HG02852 (cell line): ENCODE measurements around the gene SSU72.
"Not testable (repeated sequence)": the region's sequence is repeated elsewhere in the genome, so short reads cannot be mapped to it uniquely, and the experiment has no call there.

Experiments
- ATAC-seq: cut with Tn5 transposase; IDR thresholded peaks from one replicate; pipeline ENCODE4 v1.9.1; 2021; ENCODE audit warnings: mild to moderate bottlenecking, moderate library complexity; ENCODE audit not compliant: unreplicated experiment

SSU72 gene

DNA sequence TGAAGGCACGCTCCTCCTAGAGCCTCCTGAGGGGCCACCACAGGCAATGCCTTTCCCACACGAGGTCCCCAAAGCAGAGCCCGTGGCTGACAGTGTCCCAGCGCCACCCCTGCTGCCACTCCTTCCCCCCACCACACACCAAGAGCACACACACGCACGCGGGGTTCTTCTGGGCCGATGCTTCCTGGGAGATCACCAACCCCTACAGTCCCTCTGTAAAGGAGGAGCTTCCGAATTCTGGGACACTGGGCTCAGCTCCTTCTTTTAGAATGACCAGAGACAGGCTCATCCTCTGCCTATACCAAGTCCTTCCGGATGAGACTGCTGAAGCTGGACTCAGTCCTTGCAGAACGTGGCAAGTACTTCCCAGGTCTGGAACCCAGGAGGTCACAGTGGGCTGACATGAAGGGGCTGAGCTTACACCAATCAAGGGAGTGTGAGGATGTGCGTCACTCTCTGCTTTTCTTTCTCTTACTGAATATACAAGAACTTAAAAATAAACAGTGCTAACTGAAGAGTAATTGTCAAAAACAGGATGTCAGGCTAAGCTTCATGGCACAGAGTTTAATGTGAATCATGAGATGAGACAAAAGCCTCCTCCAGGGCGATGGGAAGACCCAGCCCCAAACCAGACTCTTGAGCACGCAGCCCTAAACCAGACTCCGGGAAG is 12.7 kb downstream of the SSU72 start:
- ATAC-seq, result no peak

DNA sequence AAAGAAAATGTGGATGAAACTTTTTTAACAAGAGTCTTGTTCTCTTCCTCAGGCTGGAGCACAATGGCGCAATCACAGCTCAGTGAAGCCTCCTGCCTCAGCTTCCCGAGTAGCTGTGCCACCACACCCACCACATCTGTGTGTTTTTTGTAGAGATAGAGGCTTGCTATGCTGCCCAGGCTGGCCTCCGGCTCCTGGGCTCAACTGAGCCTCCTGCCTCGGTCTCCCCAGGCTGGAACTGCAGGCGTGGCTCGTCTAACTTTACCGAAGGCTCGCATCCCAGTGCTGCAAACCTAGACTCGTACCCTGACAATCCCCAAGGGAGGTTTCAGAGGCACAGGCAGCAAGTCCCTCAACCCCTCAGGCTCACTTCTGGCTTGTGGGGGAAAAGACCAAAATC is 14.5 kb downstream of the SSU72 start:
- ATAC-seq, result no peak

DNA sequence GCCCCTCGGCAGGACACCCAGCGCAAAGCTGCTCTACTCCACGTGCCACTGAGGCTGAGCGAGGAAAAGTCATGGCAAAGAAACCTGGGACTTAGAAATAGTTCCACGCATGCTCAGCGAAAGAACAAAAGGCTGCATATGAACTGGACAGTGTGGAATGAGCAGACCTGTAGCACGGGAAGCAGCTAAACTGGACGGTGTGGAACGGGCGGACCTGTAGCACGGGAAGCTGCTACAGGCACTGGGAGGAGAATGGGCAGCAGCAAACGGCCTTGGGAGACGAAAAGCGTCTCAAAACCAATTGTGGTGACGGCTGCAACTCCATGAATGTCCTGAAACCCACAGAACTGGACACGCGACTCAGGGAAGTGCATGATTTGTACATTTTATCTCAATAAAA is 15.6 kb downstream of the SSU72 start:
- ATAC-seq, result no peak

DNA sequence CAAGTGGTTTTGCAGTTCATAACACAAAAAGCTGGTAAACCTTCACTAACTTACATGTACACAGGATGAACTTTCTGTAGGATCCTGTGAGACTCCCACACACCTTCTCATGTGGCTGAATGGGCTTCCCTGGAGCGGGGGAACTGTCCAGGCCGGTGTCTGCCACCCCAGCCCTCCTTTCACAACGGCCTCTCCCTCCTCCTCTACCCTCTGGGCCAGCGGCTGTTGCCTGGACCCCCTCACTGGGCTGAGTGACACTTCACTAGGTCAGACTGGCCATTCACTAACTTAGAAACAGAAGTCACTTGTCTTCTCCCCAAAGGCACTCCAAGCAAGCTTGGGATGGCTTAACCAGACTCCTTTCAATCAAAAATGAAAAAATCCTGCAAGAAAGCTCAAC is 16.1 kb downstream of the SSU72 start:
- ATAC-seq, result no peak

DNA sequence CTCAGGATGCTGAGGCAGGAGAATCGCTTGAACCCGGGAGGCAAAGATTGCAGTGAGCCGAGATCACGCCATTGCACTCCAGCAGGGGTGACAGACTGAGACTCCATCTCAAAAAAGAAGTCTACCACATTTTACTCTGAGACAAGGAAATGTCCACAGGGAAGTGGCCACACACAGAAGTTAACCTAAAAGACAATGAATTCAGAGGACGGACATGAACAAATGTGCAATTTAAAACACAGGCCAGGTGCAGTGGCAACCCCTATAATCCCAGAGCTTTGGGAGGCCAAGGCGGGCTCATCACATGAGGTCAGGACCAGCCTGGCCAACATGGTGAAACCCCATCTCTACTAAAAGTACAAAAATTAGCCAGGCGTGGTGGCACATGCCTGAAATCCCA is 17.0 kb downstream of the SSU72 start:
- ATAC-seq, result not testable (repeated sequence)

DNA sequence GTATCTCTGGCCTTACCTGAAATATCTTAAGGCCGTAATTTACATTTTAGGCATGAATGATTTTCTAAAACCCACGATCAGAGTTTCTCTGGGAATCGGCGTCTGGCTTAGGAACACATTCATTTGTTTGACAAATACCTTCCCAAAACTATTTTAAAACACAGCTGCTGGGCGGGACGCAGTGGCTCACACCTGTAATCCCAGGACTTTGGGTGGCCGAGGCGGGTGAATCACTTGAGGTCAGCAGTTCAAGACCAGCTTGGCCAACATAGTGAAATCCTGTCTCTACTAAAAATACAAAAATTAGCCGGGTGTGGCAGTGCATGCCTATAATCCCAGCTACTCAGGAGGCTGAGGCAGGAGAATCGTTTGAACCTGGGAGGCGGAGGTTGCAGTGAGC is 17.7 kb downstream of the SSU72 start:
- ATAC-seq, result not testable (repeated sequence)

DNA sequence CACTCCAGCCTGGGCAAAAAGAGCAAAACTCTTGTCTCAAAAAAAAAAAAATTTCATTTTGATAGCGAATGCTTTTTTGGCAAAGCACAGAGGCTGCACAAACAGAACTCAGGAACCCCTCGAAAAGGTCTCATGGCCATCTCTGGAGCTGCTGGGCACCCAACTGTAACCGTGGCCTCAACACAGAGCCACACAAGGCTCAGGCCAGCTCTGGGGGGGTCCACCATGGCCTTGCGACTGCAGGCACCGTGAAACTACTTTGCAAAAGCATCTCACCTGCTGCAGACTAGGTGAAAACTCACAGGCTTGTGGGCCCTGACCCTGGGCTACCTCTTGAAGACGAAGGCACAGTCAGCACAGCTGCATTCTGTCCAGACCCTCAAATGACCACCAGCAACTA is 18.2 kb downstream of the SSU72 start:
- no peak for ATAC-seq

DNA sequence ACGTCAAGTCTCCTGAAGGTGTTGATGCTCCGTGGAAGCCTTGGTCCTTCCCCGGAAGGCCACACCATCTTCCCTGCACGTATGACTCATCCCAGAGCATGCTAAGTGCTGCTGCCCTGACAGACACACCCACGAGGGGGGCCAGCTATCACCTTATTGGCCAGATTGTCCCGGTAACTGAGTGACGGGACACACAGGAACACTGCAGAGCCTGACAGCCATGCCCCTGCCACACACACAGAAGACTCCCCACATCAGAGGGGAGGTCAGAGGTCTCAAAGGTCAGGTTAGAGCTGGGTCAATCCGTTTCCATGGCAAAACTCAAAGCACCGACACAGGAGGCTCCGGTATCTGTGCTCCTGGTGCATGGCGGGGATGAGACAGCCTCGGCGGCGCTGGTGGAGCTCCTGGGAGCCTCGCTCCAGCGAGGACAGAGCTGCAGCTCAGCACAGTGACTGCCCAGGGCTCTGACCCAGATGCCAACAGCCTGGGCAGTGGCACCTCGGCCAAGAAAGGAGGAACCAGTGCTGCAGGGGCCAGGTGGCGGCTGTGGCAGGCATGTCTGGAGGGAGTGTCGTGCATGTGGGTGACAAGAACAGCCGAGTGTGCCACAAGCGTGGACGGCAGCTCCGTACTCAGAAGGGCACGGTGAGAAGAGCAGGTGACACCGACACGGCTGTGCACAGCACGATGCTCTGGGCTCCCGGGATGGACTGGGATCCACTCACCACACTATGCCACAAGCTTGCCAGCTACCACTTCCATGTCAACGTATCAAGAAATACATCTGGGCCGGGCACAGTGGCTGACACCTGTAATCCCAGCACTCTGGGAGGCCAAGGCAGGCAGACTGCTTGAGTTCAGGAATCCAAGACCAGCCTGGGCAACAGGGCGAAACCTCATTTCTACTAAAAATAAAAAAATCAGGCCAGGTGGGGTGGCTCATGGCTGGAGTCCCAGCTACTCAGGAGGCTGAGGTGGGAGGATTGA is 19.4 kb downstream of the SSU72 start:
- ATAC-seq, result no peak

DNA sequence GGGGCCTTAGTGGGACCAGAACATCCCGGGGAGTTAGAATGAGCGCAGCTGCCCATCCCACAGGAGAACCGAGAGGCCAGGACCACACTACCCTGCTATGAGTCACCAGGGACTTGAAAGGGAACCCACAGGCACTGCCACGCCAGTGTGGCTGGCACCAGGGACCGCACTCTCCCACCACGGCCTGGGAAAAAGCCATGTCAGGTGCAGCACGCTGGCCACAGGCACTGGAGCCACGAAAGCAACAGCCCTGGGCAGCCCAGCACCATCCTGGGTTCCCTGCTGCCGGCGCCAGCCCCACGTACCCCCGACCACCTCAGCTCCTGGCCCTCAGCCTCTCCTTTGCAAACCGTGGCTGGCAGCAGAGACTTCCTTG is 20.1 kb downstream of the SSU72 start:
- no peak for ATAC-seq

DNA sequence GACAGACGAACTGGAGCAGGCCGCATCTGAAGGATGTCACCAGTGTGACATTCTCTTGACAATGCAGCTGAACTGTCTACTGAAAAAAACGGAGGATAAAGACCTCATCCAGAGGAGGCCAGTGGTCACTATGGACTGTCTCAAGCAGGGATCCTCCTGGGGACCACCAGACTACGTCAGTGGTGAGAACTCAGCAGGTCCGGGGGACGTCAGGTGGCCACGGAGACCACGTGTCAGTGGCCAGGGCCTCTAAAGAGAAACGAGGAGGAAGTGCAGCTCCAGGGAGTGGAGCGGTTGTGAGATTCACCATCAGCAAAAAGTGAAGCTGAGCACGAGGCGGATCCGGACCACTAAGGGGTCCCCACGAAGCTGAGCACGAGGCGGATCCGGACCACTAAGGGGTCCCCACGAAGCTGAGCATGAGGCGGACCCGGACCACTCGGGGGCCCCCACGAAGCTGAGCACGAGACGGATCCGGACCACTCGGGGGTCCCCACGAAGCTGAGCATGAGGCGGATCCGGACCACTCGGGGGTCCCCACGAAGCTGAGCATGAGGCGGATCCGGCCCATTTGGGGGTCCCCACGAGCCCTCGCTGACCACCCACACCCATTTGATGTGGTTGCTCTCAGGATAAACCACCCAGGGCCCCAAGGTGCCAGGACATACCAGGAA is 20.7 kb downstream of the SSU72 start:
- no peak for ATAC-seq

DNA sequence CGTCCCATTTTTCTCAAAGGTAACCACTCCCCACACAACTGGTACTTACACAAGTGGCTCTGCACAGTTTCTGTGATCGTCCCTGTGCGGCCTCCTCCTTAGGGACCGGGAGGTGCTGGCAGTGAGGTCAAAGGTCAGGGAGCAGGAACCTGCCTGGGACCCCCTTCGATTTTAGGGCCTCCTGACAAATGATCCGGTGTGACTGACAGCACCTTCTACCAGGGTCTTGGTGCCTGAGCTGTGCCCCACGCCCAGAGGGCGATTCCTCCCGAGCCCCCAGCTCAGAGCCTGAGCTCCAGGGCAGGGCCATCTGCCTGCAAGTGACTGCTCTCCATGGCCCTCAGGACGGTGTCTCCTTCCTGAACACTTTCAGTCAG is 22.4 kb downstream of the SSU72 start:
- ATAC-seq, result no peak

DNA sequence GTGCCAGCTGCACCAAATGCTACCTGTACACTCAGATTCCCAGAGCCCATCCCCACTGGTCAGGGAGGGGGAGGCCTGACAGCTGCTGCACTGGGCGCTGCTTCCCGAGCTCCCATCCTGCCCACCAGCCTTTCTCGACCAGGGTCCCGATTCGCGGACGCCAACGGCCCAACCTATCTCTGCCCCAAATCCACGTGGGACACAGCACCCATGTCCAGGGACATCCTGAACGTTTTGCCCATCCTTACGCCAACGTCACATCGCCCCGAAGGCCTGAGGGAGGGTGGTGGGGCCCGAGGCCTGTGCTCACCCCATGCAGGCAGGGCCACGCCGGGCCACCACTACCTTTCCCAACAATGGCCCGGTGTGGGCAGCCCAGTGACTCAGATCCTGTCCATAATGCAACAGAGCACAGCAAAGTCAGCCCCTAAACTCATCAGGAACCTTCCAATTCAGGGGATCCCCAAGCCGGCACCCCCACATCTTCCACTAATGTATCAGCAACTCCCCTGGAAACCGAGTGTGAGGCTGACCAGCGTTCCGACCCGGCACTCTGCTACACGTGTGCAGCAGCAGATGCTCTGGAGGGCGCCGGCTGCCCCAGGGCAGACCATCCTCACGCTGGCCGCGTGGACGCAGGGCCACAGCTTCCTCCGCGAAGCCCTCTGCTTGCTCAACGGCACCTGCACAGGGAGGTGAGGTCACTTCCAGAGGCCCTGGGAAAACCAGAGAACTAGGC is 23.0 kb downstream of the SSU72 start:
- ATAC-seq, result no peak

DNA sequence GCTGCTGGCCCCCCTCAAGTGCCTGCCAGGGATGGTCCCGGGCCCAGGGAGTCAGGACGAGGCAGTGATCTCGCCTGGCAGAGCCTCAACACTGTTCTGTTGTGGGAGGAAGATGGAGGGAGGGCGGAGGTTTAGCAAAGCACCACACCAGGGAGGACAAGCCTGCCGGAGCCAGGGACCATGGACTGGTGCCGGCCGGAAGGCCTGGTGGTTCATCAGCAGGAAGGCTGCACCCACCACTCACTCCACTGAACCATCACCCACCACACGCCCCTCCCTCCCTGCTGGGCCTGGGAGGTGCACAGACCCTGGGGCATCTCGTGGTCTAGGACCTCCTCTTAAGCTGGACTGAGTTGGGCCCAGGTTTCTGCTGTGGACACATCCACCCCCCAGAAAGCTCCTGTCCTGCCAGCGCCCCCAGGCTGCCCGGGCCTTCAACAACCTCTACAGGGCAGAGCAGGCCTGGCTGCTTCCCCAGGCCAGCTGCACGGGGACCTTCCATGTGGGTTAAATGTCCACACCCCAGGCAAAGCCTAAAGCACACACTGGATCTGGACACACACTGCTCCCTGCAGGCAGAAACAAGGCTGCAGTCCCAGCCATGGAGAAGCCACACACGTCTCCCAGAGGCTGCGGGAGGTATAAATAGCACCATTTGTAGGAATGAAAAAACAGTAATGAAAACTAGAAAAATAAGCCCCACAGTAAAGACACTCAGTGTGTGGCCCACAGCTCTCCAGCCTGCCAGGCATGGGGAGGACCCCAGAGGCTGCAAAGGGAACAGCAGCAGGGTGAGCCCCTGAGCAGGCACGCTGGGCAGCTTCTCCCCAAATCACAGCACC is 23.9 kb downstream of the SSU72 start:
- ATAC-seq, result no peak

DNA sequence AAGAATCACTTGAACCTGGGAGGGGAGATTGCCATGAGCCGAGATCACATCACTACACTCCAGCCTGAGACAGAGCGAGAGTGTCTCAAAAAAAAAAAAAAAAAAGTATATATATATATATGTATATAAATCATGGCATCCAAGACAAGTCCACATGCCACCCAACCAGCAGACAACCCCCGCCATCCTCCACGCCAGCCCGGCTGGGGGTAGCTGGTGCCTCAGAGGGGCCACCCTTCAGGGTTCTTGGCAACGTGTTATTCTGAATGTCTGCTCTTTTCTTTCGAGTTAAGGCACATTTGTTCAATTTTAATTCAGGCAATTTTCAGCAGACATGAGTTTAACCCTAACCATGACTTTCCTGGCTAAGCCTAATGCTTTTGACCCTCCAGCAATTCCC is 24.6 kb downstream of the SSU72 start:
- no peak for ATAC-seq

DNA sequence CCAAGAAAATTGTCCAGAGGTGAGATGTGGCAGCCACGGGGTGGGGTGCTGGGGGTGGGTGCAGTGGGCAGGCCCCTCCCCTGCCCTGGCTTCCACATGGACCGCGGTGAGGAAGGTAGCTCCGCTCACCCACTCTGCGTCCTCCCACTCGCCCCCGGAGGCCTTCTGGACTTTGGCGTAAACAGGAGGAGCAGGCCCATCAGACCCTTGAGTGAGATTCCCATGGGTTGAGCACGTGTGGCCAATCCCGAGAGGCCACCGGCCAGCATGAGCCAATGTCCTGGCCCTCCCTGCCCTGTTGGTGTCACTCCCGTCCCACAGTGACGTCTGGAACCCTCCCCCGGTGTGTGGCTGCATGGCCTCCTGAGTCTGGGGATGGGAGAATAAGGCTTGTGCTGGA is 26.1 kb downstream of the SSU72 start:
- no peak for ATAC-seq

DNA sequence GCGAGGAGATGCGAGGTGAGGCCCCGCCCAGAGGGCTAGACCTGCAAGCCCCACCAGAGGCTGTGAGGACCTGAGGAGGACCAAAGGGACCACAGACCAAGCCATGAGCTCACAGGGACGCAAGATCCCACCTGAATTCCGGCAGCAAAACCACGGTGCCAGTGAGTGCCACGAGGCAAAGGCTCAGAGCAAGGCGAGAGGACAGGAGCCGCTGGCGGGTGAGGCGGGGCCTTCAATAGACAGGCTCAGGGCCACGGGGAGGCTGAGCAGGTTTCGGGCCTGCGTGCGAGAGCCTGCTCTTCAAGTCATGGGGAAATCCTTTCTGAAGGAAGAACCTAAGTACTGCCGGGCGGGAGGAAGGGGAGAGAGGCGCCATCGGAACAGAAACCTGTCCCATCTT is 27.2 kb downstream of the SSU72 start:
- ATAC-seq, result no peak

DNA sequence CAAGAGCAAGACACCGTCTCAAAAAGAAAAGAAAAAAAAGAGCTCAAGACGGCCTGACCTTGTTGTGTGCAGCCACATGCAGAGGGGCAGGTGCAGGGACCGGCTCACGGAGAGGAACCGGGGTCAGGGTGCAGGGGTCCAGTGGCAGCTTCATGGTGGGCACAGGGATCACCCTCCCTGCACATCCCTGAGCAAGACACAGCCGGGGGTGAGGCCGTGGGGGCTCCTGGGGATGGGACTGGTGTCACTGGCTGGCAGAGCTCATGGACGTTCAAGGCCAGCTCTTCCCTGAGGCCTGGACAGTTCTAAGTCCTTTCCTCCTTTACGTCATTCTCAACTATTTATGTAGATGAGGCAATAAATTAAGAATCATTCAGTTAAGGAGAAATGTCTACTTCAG is 27.7 kb downstream of the SSU72 start:
- ATAC-seq, result no peak

DNA sequence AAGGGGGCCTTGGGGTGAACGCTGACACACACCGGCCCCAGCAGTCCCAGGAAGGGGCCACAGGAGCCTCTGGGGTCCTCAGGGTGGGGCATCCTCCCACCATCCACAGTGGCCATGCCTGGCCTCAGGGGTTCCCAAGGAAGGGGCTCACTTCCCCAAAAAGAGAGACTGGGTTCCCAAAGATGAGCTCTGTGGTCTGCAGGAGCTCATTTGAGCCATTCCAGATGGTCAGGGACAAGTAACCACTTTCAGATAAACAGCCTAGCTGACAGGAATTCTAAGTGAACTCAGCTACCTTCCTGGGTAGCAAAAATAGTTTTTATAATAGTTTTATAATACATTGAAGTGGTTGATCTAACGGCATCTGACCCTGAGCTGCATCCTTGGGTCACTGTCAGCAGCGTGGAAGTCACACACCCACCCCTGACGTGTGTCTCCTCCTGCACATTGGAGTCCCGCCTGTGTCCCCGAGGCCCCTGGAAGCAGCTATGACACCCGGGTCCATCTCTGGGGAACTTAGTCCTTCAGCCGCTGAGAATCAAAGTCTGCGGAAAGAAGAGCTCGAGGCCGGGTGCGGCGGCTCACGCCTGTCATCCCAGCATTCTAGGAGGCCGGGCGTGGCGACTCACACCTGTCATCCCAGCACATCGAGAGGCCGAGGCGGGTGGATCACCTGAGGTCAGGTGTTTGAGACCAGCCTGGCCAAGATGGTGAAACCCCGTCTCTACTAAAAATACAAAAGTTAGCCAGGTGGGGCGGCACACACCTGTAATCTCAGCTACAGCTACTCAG is 28.5 kb downstream of the SSU72 start:
- ATAC-seq, result no peak

DNA sequence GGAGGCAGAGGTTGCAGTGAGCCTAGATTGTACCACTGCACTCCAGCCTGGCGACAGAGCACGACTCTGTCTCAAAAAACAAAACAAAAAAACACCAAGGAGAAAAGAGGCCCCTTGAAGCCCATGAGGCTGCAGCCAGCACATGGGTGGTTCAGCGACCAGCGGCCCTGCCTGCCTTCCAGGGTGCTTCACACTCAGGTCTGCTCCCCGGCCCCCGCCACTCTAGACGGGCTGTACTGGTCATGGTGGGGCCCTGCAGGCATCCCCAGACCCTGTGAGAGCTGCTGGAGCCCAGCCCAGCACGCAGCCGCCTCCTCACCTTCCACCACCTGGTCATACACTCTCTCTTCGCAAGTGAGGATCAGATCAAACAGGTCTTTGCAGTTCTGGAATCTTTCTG is 30.1 kb downstream of the SSU72 start:
- ATAC-seq, result no peak
